Forelimb muscle (tissue), 1 donor: ENCODE measurements around the gene NPSR1. TPM values are rescaled to one million over a fixed set of nuclear protein-coding genes. Genes with fewer than 3 reads are reported as not detected.
"Not testable (repeated sequence)": the region's sequence is repeated elsewhere in the genome, so short reads cannot be mapped to it uniquely, and the experiment has no call there.

ENCODE experiments used
- DNase-seq: peaks from one replicate; pipeline ENCODE4 v3.0.0-alpha.2; 2013; ENCODE audit warnings: low read depth
- polyA plus RNA-seq: library from polyadenylated mRNA; unstranded; fragments of 120-200 nt; gene quantifications from one replicate; pipeline ENCODE4 v1.2.1, GENCODE V29; 2013; ENCODE audit not compliant: insufficient read length

The NPSR1 gene
- polyA plus RNA-seq, 1 donor: 0.38 TPM

- DNase-seq: no peak
Measured at GRCh38 chr7:34757570-34758110, 99.6 kb downstream of the NPSR1 start.

GRCh38 chr7:34758111-34758601, 100.1 kb downstream of the NPSR1 start:
- DNase-seq: no peak

- no peak for DNase-seq
Measured at GRCh38 chr7:34759477-34760125, 101.6 kb downstream of the NPSR1 start.

GRCh38 chr7:34760271-34760670, 102.3 kb downstream of the NPSR1 start:
- no peak for DNase-seq

- no peak for DNase-seq
Measured at GRCh38 chr7:34761206-34761605, 103.2 kb downstream of the NPSR1 start.

GRCh38 chr7:34761627-34762026, 103.6 kb downstream of the NPSR1 start:
- no peak for DNase-seq

GRCh38 chr7:34762764-34763163, 104.7 kb downstream of the NPSR1 start:
- peak; percentile 9 for DNase-seq

GRCh38 chr7:34772296-34772938, 114.4 kb downstream of the NPSR1 start:
- no peak for DNase-seq

GRCh38 chr7:34776748-34777358, 118.8 kb downstream of the NPSR1 start:
- DNase-seq: no peak

- no peak for DNase-seq
Measured at GRCh38 chr7:34780546-34780945, 122.5 kb downstream of the NPSR1 start.

- DNase-seq: no peak
Measured at GRCh38 chr7:34787586-34787985, 129.6 kb downstream of the NPSR1 start.

- DNase-seq: no peak
Measured at GRCh38 chr7:34806831-34807230, 148.8 kb downstream of the NPSR1 start.

- no peak for DNase-seq
Measured at GRCh38 chr7:34807548-34808340, 149.7 kb downstream of the NPSR1 start.

GRCh38 chr7:34814203-34814842, 156.3 kb downstream of the NPSR1 start:
- DNase-seq: not testable (repeated sequence)

GRCh38 chr7:34821932-34822558, 164.0 kb downstream of the NPSR1 start:
- DNase-seq: no peak

GRCh38 chr7:34823650-34824258, 165.7 kb downstream of the NPSR1 start:
- DNase-seq: no peak

- no peak for DNase-seq
Measured at GRCh38 chr7:34825221-34825620, 167.2 kb downstream of the NPSR1 start.

- no peak for DNase-seq
Measured at GRCh38 chr7:34830390-34830789, 172.4 kb downstream of the NPSR1 start.

- no peak for DNase-seq
Measured at GRCh38 chr7:34831436-34831835, 173.4 kb downstream of the NPSR1 start.

- DNase-seq: no peak
Measured at GRCh38 chr7:34832020-34832419, 174.0 kb downstream of the NPSR1 start.
